KOPT-K1 (cell line): Measurements from ENCODE around the gene POLR2B.
"Not testable (repeated sequence)": the region's sequence is repeated elsewhere in the genome, so short reads cannot be mapped to it uniquely, and the experiment has no call there.

Source experiments
- H3K27ac ChIP-seq: fragments of 200-600 bp; sonication (generic); 2 replicates; pipeline ENCODE4 v1.5.1; 2016; ENCODE audit warnings: antibody characterized with exemption, mild to moderate bottlenecking, low read depth, low read length; ENCODE audit not compliant: poor library complexity, severe bottlenecking
- H3K36me3 ChIP-seq: fragments of 200-600 bp; sonication (generic); 2 replicates; pipeline ENCODE4 v1.5.1; 2017; ENCODE audit warnings: antibody characterized with exemption, mild to moderate bottlenecking, low read length, moderate library complexity; ENCODE audit not compliant: insufficient read depth
- H3K9me3 ChIP-seq: fragments of 200-600 bp; sonication (generic); 2 replicates; pipeline ENCODE4 v1.5.1; 2017; ENCODE audit warnings: antibody characterized with exemption, low read length, mild to moderate bottlenecking; ENCODE audit not compliant: insufficient read depth, poor library complexity, severe bottlenecking

POLR2B gene

DNA sequence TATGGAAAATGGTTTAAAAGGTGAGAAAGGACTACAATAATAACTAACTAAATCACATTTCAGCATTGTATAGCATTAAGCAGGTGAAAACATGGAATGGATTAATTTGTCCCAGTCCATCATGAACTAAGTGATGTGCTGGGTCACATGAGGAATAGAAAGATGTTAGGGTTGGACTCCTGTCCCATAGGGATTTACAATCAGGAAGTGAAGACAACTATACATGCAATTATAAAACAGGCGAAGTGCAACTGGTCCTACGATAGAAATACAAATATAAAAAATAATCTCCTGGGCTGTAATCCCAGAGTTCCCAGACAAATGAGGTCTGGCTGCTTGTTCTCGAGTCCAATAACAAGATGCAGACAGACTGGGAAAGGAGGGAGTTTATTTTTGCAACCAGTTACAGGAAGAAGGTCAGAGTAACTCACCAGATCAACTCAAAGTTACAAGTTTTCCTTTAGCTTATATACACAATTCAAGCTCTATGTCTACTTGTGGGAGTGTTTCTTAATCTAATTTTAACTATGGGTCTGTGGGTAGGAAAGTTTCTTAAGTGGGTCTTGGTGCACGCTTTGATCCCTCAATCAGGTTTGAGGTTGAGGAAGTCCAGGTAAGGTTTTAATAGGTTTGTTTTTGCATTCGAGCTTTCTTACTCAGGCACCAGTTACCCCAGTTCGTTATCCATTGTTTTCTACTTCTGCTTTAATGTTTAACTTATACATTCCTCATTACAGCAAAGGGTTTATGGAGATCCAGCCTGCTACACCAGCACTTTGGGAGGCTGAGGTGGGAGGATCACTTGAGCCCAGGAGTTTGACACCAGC lies 81.4 kb downstream of the POLR2B start:
- Histone ChIP-seq H3K36me3 (no peaks in the 10 kb centered on the region), H3K9me3 (no peaks in the 10 kb centered on the region), H3K27ac (no peak overlapping the region)

- H3K9me3 ChIP-seq, H3K36me3 ChIP-seq, H3K27ac ChIP-seq: not testable (repeated sequence)
Observed at GRCh38 chr4:57060717-57061067, 82.0 kb downstream of the POLR2B start.

DNA sequence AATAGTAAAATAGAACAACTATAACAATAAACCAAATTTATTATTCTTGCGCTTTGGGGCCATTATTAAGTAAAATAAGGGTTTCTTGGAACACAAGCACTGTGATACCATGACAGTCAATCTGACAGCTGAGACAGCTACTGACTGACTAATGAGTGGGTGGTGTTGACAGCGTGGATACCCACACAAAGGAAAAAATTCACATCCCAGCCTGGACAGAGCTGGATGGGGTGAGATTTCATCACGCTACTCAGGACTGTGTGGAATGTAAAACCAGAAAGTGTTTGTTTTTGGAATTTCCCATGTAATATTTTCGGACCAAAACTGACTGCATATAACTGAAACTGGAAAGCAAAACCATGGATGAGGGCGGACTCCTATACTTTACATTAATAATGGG lies 82.7 kb downstream of the POLR2B start:
- H3K36me3 ChIP-seq = no peaks in the 10 kb centered on the region
- no peaks in the 10 kb centered on the region for H3K9me3 ChIP-seq
- H3K27ac ChIP-seq = no peak overlapping the region

GRCh38 chr4:57063518-57063917 lies 84.8 kb downstream of the POLR2B start:
- Histone ChIP-seq H3K36me3 (no peaks in the 10 kb centered on the region), H3K9me3 (no peaks in the 10 kb centered on the region), H3K27ac (no peak overlapping the region)

DNA sequence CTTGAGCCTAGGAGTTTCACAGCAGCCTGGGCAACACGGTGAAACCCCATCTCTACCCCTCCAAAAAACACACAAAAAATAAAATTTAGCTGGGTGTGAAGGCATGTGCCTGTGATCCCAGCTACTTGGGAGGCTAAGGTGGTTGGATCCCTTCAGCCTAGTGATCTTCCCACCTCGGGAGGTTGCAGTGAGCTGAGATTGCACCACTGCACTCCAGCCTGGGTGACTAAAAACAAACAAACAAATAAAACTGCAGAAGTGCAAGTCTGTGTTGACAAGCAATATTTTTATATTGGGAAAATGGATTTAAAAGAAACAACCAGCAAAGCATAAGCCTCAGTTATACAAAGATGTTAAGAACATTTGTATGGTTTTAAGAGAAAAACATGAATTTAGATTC lies 85.4 kb downstream of the POLR2B start:
- Histone ChIP-seq H3K9me3 (no peaks in the 10 kb centered on the region), H3K27ac (no peak overlapping the region), H3K36me3 (no peaks in the 10 kb centered on the region)

GRCh38 chr4:57064811-57065711 lies 86.4 kb downstream of the POLR2B start:
- Histone ChIP-seq H3K9me3 (no peaks in the 10 kb centered on the region), H3K36me3 (no peaks in the 10 kb centered on the region), H3K27ac (no peak overlapping the region)

DNA sequence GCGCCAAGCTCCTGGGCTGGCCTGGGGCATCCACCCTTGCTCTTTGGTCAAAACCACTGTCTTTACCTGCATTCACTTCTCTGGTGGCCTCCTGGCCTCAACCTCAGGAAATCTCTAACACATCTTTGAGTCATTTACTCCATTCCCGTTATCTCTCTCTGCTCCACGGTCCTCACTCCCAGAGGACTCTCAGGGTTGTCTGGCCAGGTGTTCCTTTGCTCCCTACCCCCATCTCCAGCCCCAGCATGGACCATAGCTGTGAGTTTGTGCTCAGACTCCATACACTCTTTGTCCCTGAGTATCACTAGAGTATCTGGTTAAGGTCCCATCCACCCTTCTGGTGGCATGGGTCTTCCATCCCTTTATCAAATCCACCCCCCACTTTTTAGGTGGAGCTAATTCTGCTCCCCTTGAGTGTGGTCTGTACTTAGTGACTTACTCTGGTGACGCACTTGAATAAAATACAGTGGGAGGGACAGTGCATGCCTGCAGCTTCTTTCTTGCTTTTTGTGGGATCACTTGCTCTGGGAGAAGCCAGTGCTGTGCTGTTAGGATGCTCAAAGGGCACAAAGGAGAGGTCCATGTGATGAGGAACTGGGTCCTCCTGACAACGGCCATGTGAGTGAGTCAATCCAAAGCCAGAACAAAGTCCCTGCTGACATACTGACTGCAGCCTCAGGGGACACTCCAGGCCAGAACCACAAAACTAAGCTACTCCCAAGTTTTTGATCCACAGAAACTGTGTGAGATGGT lies 87.2 kb downstream of the POLR2B start:
- no peaks in the 10 kb centered on the region for H3K9me3 ChIP-seq
- H3K36me3 ChIP-seq = no peaks in the 10 kb centered on the region
- H3K27ac ChIP-seq = no peak overlapping the region

- H3K36me3 ChIP-seq = no peaks in the 10 kb centered on the region
- H3K9me3 ChIP-seq = no peaks in the 10 kb centered on the region
- H3K27ac ChIP-seq = no peak overlapping the region
Observed at GRCh38 chr4:57068237-57068981, 89.7 kb downstream of the POLR2B start.

GRCh38 chr4:57070461-57070860 lies 91.8 kb downstream of the POLR2B start:
- no peak overlapping the region for H3K27ac ChIP-seq
- H3K36me3 ChIP-seq = no peaks in the 10 kb centered on the region
- no peaks in the 10 kb centered on the region for H3K9me3 ChIP-seq

GRCh38 chr4:57071326-57071725 lies 92.6 kb downstream of the POLR2B start:
- Histone ChIP-seq H3K9me3 (no peaks in the 10 kb centered on the region), H3K27ac (no peak overlapping the region), H3K36me3 (no peaks in the 10 kb centered on the region)

DNA sequence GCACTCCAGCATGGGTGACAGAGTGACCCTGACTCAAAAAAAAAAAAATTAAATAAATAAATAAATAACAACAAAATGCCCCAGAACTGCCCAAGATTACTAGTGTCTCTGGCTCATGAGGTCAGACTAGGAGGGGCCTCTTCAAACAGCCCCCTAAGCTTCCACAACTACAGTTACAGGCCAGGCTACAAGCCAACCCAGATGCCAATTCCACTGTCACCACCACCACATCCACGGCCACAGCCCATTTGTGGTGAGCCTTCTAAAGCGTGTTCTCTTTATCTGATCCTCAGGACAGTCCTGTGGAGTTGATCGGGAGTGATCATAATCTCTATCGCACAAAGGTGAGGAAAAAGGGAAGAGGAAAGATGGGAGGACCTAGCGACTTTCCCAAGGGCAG lies 94.9 kb downstream of the POLR2B start:
- Histone ChIP-seq H3K36me3 (no peaks in the 10 kb centered on the region), H3K27ac (no peak overlapping the region), H3K9me3 (no peaks in the 10 kb centered on the region)

DNA sequence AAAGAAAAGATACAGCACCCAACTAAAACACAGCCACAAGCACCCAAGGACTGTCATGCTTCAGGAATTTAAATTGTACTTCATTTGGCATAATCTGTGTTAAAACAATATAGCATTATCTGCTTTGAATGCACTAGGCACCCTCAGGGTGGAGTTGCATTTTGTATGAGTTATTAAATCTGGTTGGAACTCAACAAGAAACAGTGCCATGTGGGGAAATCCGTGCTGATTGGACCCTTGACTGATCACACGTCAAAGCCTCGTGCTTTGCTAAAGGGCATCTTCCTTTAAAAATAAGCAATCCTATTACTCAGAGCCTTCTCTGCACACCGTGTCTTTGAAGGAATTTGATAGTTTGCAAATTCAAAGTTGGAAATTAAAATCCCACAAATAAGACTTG lies 96.0 kb downstream of the POLR2B start:
- Histone ChIP-seq H3K9me3 (no peaks in the 10 kb centered on the region), H3K27ac (no peak overlapping the region)

DNA sequence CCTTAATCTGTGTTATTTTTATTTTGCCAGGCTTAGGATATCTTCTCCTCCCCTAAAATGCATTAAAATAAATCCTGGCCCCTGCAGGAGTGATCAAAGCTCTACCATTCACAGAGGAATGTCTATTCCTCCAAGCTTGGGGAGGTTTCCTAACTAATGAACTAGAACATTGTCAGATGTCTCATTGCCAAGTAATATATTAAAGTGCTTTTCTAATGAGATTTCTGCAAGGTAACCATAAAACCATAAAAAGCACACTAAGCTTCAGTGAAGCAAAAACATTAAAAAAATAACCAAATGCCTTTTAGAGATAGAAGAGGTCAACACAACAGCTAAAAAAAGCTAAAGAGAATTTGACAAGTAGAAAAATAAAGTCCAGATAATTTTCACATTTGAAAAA lies 96.7 kb downstream of the POLR2B start:
- H3K9me3 ChIP-seq = no peaks in the 10 kb centered on the region
- H3K27ac ChIP-seq = no peak overlapping the region
- no peaks in the 10 kb centered on the region for H3K36me3 ChIP-seq

More for the DNA sequence above, 96.0 kb downstream of the POLR2B start:
- no peaks in the 10 kb centered on the region for H3K36me3 ChIP-seq

DNA sequence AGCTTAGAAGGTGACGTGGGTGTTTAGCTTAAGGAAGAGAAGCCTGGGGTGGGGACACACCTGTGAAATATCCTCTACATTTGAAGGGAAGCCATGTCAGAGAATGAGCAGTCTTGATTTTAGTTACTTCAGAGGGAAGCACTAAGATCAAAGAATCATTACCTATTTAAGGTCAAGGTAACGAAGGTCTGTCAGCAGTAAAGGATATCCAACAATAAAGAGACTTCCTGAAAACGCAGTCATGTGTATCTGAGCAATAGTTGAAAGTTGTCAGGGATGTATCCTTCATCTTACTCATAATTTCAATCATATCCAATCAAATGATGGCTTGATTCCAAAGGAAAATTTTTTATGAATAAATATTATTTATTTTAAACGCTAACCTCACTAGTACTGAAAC lies 98.0 kb downstream of the POLR2B start:
- no peaks in the 10 kb centered on the region for H3K36me3 ChIP-seq
- no peaks in the 10 kb centered on the region for H3K9me3 ChIP-seq
- H3K27ac ChIP-seq = no peak overlapping the region
